Neural progenitor cell (in vitro differentiated cells): ENCODE data around the gene TSHZ3.

Experiments used
- CTCF ChIP-seq: fragments of 200-600 bp; sonication (generic); IDR thresholded peaks from 2 replicates; pipeline ENCODE4 v1.5.1; 2017; ENCODE audit warnings: antibody characterized with exemption, mild to moderate bottlenecking
- EZH2 ChIP-seq: fragments of 200-600 bp; sonication (generic); IDR thresholded peaks from 2 replicates; pipeline ENCODE4 v1.6.1; 2017; ENCODE audit warnings: antibody characterized with exemption, mild to moderate bottlenecking, moderate library complexity
- EZH2phosphoT487 ChIP-seq: fragments of 200-600 bp; sonication (generic); IDR thresholded peaks from 2 replicates; pipeline ENCODE4 v1.6.1; 2017; ENCODE audit warnings: antibody characterized with exemption

DNA sequence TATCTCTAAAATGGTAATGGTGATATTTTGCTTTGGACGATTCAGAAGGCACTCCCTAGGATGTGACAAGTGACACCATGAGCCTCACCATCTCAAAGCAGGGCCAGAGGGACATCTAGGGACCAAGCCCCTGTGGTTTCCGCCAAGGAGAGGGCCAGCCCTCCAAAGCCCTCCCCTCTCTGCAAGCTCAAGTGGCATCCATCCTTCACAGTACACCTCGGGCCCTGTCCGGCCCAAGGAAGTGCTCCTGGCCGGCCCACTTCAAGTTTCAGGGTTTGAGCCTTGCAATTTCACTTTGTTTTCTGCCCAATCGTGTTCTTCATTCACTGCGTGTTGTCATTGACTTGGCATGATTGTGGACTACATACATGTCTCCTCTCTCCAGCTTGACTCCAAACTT lies 82.5 kb downstream of the TSHZ3 start:
- no peak for TF ChIP-seq EZH2
- TF ChIP-seq CTCF = no peak
- TF ChIP-seq EZH2phosphoT487 = no peak
